WERI-Rb-1 (cell line): Measurements from ENCODE around the gene C18orf63.

Experiments used
- DNase-seq: peaks from one replicate; pipeline ENCODE4 v3.0.0-alpha.2; 2020
- H3K27ac ChIP-seq: fragments of 250-450 bp; sonication (Bioruptor Pico); 2 replicates; pipeline ENCODE4 v1.5.1; 2020; ENCODE audit warnings: mild to moderate bottlenecking, moderate library complexity
- H3K27me3 ChIP-seq: fragments of 250-450 bp; sonication (Bioruptor Pico); 2 replicates; pipeline ENCODE4 v1.5.1; 2021; ENCODE audit warnings: mild to moderate bottlenecking, low read depth, moderate library complexity; ENCODE audit not compliant: insufficient read depth, severe bottlenecking
- H3K36me3 ChIP-seq: fragments of 250-450 bp; sonication (Bioruptor Pico); 2 replicates; pipeline ENCODE4 v1.5.1; 2020; ENCODE audit warnings: mild to moderate bottlenecking, moderate library complexity
- H3K4me3 ChIP-seq: 2 replicates; pipeline ENCODE4 v1.5.1; 2011; ENCODE audit warnings: low read depth, mild to moderate bottlenecking, control low read depth, low read length
- H3K9me3 ChIP-seq: fragments of 250-450 bp; sonication (Bioruptor Pico); 2 replicates; pipeline ENCODE4 v1.5.1; 2021; ENCODE audit warnings: mild to moderate bottlenecking, moderate library complexity; ENCODE audit not compliant: severe bottlenecking
- CTCF ChIP-seq: IDR thresholded peaks from 2 replicates; pipeline ENCODE4 v1.5.1; 2011; ENCODE audit warnings: low read depth, mild to moderate bottlenecking, control low read depth, inconsistent platforms, low read length

C18orf63 gene

GRCh38 chr18:74315464-74316256 lies at the start of gene C18orf63:
C18orf63 (plus strand) TSS chr18:74315839; CDS start chr18:74317866, 2,027 bp downstream.
- TF ChIP-seq CTCF = no peak
- no peaks in the 10 kb centered on the region for H3K9me3 ChIP-seq
- no peak within 1 kb of the TSS for H3K4me3 ChIP-seq
- H3K27ac ChIP-seq = no peak within 1 kb of the TSS
- no peaks in the 10 kb centered on the region for H3K27me3 ChIP-seq
- DNase-seq = no peak
- no peaks in the 10 kb centered on the region for H3K36me3 ChIP-seq

GRCh38 chr18:74266161-74266560 lies 49.5 kb upstream of the C18orf63 start:
- H3K4me3 ChIP-seq = no peak overlapping the region
- no peaks in the 10 kb centered on the region for H3K27me3 ChIP-seq
- no peak for TF ChIP-seq CTCF
- no peak overlapping the region for H3K27ac ChIP-seq
- H3K9me3 ChIP-seq = no peaks in the 10 kb centered on the region
- peaks cover 20% of the 10 kb centered on the region for H3K36me3 ChIP-seq
- no peak for DNase-seq

GRCh38 chr18:74268175-74268574 lies 47.5 kb upstream of the C18orf63 start:
- no peak for TF ChIP-seq CTCF

GRCh38 chr18:74268933-74269620 lies 46.6 kb upstream of the C18orf63 start:
- H3K4me3 ChIP-seq = no peak overlapping the region
- no peak for TF ChIP-seq CTCF
- no peaks in the 10 kb centered on the region for H3K27me3 ChIP-seq
- DNase-seq = no peak
- peaks cover 2% of the 10 kb centered on the region for H3K9me3 ChIP-seq
- no peak overlapping the region for H3K27ac ChIP-seq
- H3K36me3 ChIP-seq = peaks cover 3% of the 10 kb centered on the region; the same call in 1 of the 2 replicates

More at GRCh38 chr18:74268175-74268574, 47.5 kb upstream of the C18orf63 start:
- H3K4me3 ChIP-seq = no peak overlapping the region
- H3K9me3 ChIP-seq = peaks cover 2% of the 10 kb centered on the region
- no peak overlapping the region for H3K27ac ChIP-seq
- no peak for DNase-seq
- H3K27me3 ChIP-seq = no peaks in the 10 kb centered on the region
- peaks cover 5% of the 10 kb centered on the region; the same call in 1 of the 2 replicates for H3K36me3 ChIP-seq

- peaks cover 2% of the 10 kb centered on the region for H3K9me3 ChIP-seq
Observed at GRCh38 chr18:74271635-74272034, 44.0 kb upstream of the C18orf63 start.

More at GRCh38 chr18:74271635-74272034, 44.0 kb upstream of the C18orf63 start:
- TF ChIP-seq CTCF = no peak
- no peak for DNase-seq
- Histone ChIP-seq H3K27ac (no peak overlapping the region), H3K4me3 (no peak overlapping the region), H3K36me3 (no peaks in the 10 kb centered on the region; the same call in 1 of the 2 replicates), H3K27me3 (no peaks in the 10 kb centered on the region)
